BJ (cell line): ENCODE results near the gene SLCO3A1. TPM values are rescaled to one million over a fixed set of nuclear protein-coding genes. Genes with fewer than 3 reads are reported as not detected.
"Not testable (repeated sequence)": the region's sequence is repeated elsewhere in the genome, so short reads cannot be mapped to it uniquely, and the experiment has no call there.

ENCODE experiments used
- CTCF ChIA-PET: fragments of 350-600 bp; formaldehyde crosslinking; extraction: SDS; loops from one replicate; lab custom pipeline; 2021; ENCODE audit warnings: antibody characterized with exemption, inconsistent platforms; lab: Yijun Ruan, JAX
- POLR2A ChIA-PET: fragments of 300-600 bp; sonication (Branson Sonifier 250); formaldehyde crosslinking; extraction: SDS; loops from one replicate; lab custom pipeline; 2021; ENCODE audit warnings: antibody characterized with exemption; lab: Charles Lee
- DNase-seq: peaks from one replicate; pipeline ENCODE4 v3.0.0-alpha.2; 2011; ENCODE audit warnings: low read depth
- H3K27me3 ChIP-seq: 2 replicates; pipeline ENCODE4 v1.6.0; 2011; ENCODE audit warnings: low read length; ENCODE audit not compliant: control insufficient read depth, insufficient read depth
- H3K36me3 ChIP-seq: 2 replicates; pipeline ENCODE4 v1.5.1; 2011; ENCODE audit warnings: low read length; ENCODE audit not compliant: control insufficient read depth, insufficient read depth
- H3K4me3 ChIP-seq: 2 replicates; pipeline ENCODE4 v1.5.1; 2011; ENCODE audit warnings: low read depth, mild to moderate bottlenecking, control low read depth, low read length
- CTCF ChIP-seq: IDR thresholded peaks from 2 replicates; pipeline ENCODE4 v1.5.1; 2011; ENCODE audit warnings: low read depth, mild to moderate bottlenecking, control low read depth, inconsistent platforms, low read length, moderate library complexity; ENCODE audit not compliant: insufficient read depth
- polyA plus RNA-seq: library from polyadenylated mRNA; depleted of rRNA; stranded (reverse); fragments of >200 nt; gene quantifications from 2 replicates; pipeline ENCODE4 v1.2.3, GENCODE V29; 2011

SLCO3A1 gene
- polyA plus RNA-seq, 1 experiment: 7.8 TPM

GRCh38 chr15:92053753-92054316 lies 200.3 kb downstream of the SLCO3A1 start:
- POLR2A ChIA-PET: no interaction called here

GRCh38 chr15:92056875-92057274 lies 203.4 kb downstream of the SLCO3A1 start:
- Histone ChIP-seq H3K36me3 (no peaks in the 10 kb centered on the region), H3K27me3 (no peaks in the 10 kb centered on the region), H3K4me3 (no peak overlapping the region)
- DNase-seq: no peak
- ChIA-PET CTCF (interaction anchor here (0.8 kb wide), 1 partner anchor 20 kb away, joined by 3 read pairs; no protein-coding TSS in a partner anchor), POLR2A (no interaction called here)
- no peak for TF ChIP-seq CTCF

More at GRCh38 chr15:92053753-92054316, 200.3 kb downstream of the SLCO3A1 start:
- Histone ChIP-seq H3K4me3 (no peak overlapping the region), H3K27me3 (no peaks in the 10 kb centered on the region), H3K36me3 (no peaks in the 10 kb centered on the region)
- 0 out of 2 replicates have a peak, but pooled peaks have one; percentile 17 for TF ChIP-seq CTCF
- no peak for DNase-seq
- CTCF ChIA-PET: interaction anchor here (1.0 kb wide), 1 partner anchor 9 kb away, joined by 3 read pairs; no protein-coding TSS in a partner anchor

- ChIA-PET CTCF (no interaction called here), POLR2A (no interaction called here)
- no peak for DNase-seq
- Histone ChIP-seq H3K4me3 (no peak overlapping the region), H3K36me3 (no peaks in the 10 kb centered on the region), H3K27me3 (no peaks in the 10 kb centered on the region)
- no peak for TF ChIP-seq CTCF
Measured at GRCh38 chr15:92059036-92059970, 205.8 kb downstream of the SLCO3A1 start.

- H3K27me3 ChIP-seq, H3K36me3 ChIP-seq, H3K4me3 ChIP-seq, POLR2A ChIA-PET, DNase-seq: not testable (repeated sequence)
- CTCF ChIA-PET: interaction anchor here (1.7 kb wide), 1 partner anchor 17 kb away, joined by 5 read pairs; no protein-coding TSS in a partner anchor
Measured at GRCh38 chr15:92059971-92060311, 206.4 kb downstream of the SLCO3A1 start.

GRCh38 chr15:92061511-92062195 lies 208.1 kb downstream of the SLCO3A1 start:
- ChIA-PET POLR2A (interaction anchor here (0.6 kb wide), 1 partner anchor 16 kb away, joined by 3 read pairs; no protein-coding TSS in a partner anchor), CTCF (interaction anchor here (0.9 to 1.7 kb wide), 2 partner anchors 16 kb away, joined by 3 to 5 read pairs; no protein-coding TSS in a partner anchor)
- no peaks in the 10 kb centered on the region for H3K27me3 ChIP-seq
- no peak overlapping the region for H3K4me3 ChIP-seq
- no peaks in the 10 kb centered on the region for H3K36me3 ChIP-seq
- TF ChIP-seq CTCF: no peak
- DNase-seq: no peak
